IPS-18a (cell line): ENCODE data around the gene STXBP4.
"Not testable (repeated sequence)": the region's sequence is repeated elsewhere in the genome, so short reads cannot be mapped to it uniquely, and the experiment has no call there.

ENCODE experiments used
- H3K27ac ChIP-seq: one replicate; pipeline ENCODE4 v1.5.1; 2013; ENCODE audit warnings: low read length
- H3K27me3 ChIP-seq: one replicate; pipeline ENCODE4 v1.6.1; 2013; ENCODE audit warnings: mild to moderate bottlenecking, low read length; ENCODE audit not compliant: control insufficient read depth, insufficient read depth
- H3K36me3 ChIP-seq: one replicate; pipeline ENCODE4 v1.6.1; 2013; ENCODE audit warnings: low read depth, low read length; ENCODE audit not compliant: control insufficient read depth
- H3K4me1 ChIP-seq: one replicate; pipeline ENCODE4 v1.6.1; 2013; ENCODE audit warnings: low read depth, low read length; ENCODE audit not compliant: control insufficient read depth
- H3K4me3 ChIP-seq: one replicate; pipeline ENCODE4 v1.5.1; 2013; ENCODE audit warnings: low read length
- H3K9ac ChIP-seq: one replicate; pipeline ENCODE4 v1.6.1; 2013; ENCODE audit warnings: mild to moderate bottlenecking, low read length, moderate library complexity
- H3K9me3 ChIP-seq: one replicate; pipeline ENCODE4 v1.6.1; 2013; ENCODE audit warnings: low read depth, low read length; ENCODE audit not compliant: control insufficient read depth

Gene STXBP4

GRCh38 chr17:55057184-55057583, 88.6 kb downstream of the STXBP4 start:
- no peak overlapping the region for H3K9ac ChIP-seq
- no peak overlapping the region for H3K27ac ChIP-seq
- no peaks in the 10 kb centered on the region for H3K27me3 ChIP-seq

DNA sequence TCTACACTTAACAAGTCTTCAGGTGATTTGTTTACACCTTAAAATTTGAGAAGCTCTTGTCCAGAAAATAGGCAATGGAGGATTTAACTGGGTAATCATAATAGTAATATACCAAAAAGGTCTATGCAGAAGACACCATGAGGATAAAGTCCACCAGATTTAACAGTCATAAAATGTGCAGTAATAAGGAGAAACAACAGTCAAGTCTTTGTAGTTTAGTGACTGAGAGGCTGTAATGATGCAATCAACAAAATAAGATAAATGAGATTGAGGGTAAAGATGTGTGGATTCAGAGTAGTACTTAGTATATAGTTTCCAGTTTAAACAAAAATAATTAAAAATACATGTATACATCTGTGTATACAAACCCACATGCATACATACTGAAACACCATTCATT, 91.2 kb downstream of the STXBP4 start:
- Histone ChIP-seq H3K9me3 (no peaks in the 10 kb centered on the region), H3K27me3 (no peaks in the 10 kb centered on the region), H3K4me3 (no peak overlapping the region), H3K36me3 (no peaks in the 10 kb centered on the region), H3K27ac (no peak overlapping the region), H3K9ac (no peak overlapping the region), H3K4me1 (no peaks in the 10 kb centered on the region)

More at GRCh38 chr17:55057184-55057583, 88.6 kb downstream of the STXBP4 start:
- no peaks in the 10 kb centered on the region for H3K9me3 ChIP-seq
- H3K36me3 ChIP-seq = no peaks in the 10 kb centered on the region
- no peaks in the 10 kb centered on the region for H3K4me1 ChIP-seq
- no peak overlapping the region for H3K4me3 ChIP-seq

GRCh38 chr17:55062921-55063320, 94.4 kb downstream of the STXBP4 start:
- H3K27ac ChIP-seq = no peak overlapping the region
- no peaks in the 10 kb centered on the region for H3K4me1 ChIP-seq
- H3K9ac ChIP-seq = no peak overlapping the region
- H3K9me3 ChIP-seq = no peaks in the 10 kb centered on the region
- H3K36me3 ChIP-seq = no peaks in the 10 kb centered on the region
- no peak overlapping the region for H3K4me3 ChIP-seq
- H3K27me3 ChIP-seq = no peaks in the 10 kb centered on the region

DNA sequence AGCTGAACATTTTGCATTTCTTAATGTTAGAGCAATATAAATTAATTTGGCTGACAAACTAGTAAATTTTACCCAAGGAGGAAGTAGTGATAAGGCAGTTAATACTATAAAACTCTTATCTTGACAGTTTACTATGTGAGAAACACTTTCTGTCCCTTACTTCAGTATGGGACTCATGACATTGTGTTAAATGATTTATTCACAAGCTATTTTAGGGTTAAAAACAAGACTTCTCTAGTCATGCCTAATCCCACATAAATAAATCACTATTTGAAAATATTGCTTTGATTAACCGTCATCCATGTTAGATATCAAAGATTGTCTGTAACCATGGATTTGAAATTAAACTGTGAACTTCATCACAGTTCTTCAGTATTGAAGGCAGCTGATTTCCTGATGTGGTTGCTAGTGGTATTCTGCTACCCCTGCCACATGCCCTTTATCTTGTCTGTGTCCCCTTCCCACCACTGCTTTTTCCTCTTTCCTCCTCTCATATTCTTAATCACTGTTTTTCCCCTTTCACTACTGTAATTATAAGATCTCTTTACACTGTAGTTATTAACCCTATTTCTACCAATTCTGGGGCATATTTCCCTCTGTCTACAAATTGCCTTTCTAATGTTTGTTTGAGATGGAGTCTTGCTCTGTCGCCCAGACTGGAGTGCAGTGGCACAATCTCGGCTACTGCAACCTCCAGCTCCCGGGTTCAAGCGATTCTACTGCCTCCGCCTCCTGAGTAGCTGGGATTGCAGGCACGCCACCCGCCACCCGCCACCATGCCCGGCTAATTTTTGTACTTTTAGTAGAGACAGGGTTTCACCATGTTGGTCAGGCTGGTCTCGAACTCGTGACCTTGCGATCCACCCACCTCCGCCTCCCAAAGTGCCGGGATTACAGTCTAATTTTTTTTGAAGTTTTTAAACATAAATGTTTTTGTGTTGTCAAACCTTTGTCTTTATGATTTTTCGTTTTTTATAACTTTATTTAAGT, 95.6 kb downstream of the STXBP4 start:
- H3K36me3 ChIP-seq = no peaks in the 10 kb centered on the region
- H3K9me3 ChIP-seq = no peaks in the 10 kb centered on the region
- no peaks in the 10 kb centered on the region for H3K4me1 ChIP-seq
- no peak overlapping the region for H3K4me3 ChIP-seq
- no peak overlapping the region for H3K27ac ChIP-seq
- H3K27me3 ChIP-seq = no peaks in the 10 kb centered on the region
- H3K9ac ChIP-seq = no peak overlapping the region

- Histone ChIP-seq H3K4me3 (no peak overlapping the region), H3K27ac (no peak overlapping the region)
Observed at GRCh38 chr17:55067697-55068439, 99.3 kb downstream of the STXBP4 start.

DNA sequence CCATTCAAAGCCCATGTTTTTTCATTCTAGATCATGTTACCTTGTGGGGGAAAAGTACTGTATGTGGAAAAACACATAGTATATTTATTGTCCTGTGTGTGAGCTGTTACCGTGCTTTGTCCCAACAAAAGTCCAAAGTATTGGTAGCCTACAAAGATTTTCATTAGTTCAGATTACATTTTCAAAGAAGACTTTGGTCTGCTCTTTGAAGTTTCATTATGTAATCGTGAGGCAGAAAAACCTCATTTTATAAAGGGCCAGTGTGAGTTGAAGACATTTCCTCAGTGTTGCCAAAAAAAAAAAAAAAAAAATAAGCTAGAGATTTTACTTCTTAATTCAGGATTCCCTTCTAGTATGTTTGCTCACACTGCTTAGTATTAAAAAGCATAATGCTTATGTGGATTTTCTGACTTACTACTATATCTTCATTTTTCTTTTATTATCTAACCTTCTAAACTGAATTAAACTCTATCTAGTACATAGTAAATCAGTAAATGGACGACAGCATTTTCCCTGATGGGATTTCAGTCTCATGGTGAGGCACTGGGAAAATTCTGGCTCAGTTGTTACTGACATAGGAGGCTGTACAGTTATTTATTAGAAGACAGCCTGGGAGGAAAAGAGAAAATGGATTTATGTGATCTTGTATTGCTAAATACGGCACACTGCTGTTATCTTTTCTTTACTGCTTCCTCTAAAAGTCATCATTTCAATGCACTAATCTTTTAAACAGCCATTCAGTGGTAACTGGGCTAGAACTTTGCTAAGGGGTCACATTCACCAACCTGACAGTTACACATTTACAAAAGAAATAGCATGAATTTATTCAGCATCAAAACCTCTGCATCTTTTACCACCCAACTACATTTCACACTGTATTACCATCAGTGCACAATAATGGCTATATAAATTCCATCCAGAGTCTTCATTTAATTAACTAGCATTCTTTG, 100.6 kb downstream of the STXBP4 start:
- H3K9ac ChIP-seq = no peak overlapping the region
- no peak overlapping the region for H3K27ac ChIP-seq
- H3K36me3 ChIP-seq = no peaks in the 10 kb centered on the region
- H3K9me3 ChIP-seq = no peaks in the 10 kb centered on the region
- no peaks in the 10 kb centered on the region for H3K27me3 ChIP-seq
- H3K4me1 ChIP-seq = peaks cover 13% of the 10 kb centered on the region
- no peak overlapping the region for H3K4me3 ChIP-seq

More at GRCh38 chr17:55067697-55068439, 99.3 kb downstream of the STXBP4 start:
- H3K27me3 ChIP-seq = no peaks in the 10 kb centered on the region
- no peaks in the 10 kb centered on the region for H3K9me3 ChIP-seq
- no peaks in the 10 kb centered on the region for H3K36me3 ChIP-seq
- peaks cover 6% of the 10 kb centered on the region for H3K4me1 ChIP-seq
- no peak overlapping the region for H3K9ac ChIP-seq

- Histone ChIP-seq H3K27ac (no peak overlapping the region), H3K9ac (no peak overlapping the region), H3K9me3 (no peaks in the 10 kb centered on the region), H3K36me3 (no peaks in the 10 kb centered on the region), H3K4me3 (no peak overlapping the region), H3K4me1 (peaks cover 13% of the 10 kb centered on the region), H3K27me3 (no peaks in the 10 kb centered on the region)
Observed at GRCh38 chr17:55069983-55070529, 101.5 kb downstream of the STXBP4 start.

GRCh38 chr17:55072898-55073297, 104.3 kb downstream of the STXBP4 start:
- no peaks in the 10 kb centered on the region for H3K9me3 ChIP-seq
- no peaks in the 10 kb centered on the region for H3K36me3 ChIP-seq
- no peak overlapping the region for H3K9ac ChIP-seq
- peaks cover 13% of the 10 kb centered on the region for H3K4me1 ChIP-seq
- H3K27me3 ChIP-seq = no peaks in the 10 kb centered on the region
- peak overlapping the region; percentile 7 for H3K4me3 ChIP-seq
- no peak overlapping the region for H3K27ac ChIP-seq

- H3K4me3 ChIP-seq, H3K9me3 ChIP-seq, H3K27me3 ChIP-seq, H3K36me3 ChIP-seq, H3K27ac ChIP-seq, H3K9ac ChIP-seq: not testable (repeated sequence)
- H3K4me1 ChIP-seq = peaks cover 13% of the 10 kb centered on the region
Observed at GRCh38 chr17:55073467-55073866, 104.9 kb downstream of the STXBP4 start.

GRCh38 chr17:55081559-55081958, 113.0 kb downstream of the STXBP4 start:
- Histone ChIP-seq H3K27ac (no peak overlapping the region), H3K36me3 (peaks cover 3% of the 10 kb centered on the region), H3K4me3 (no peak overlapping the region), H3K9ac (no peak overlapping the region), H3K27me3 (no peaks in the 10 kb centered on the region), H3K9me3 (no peaks in the 10 kb centered on the region), H3K4me1 (no peaks in the 10 kb centered on the region)
